ENCODE results near the gene GNL2. TPM values are rescaled to one million over a fixed set of nuclear protein-coding genes. Genes with fewer than 3 reads are reported as not detected.

GNL2 gene
- total and polyA plus RNA-seq, 10 of the 15 experiments (the other 5 are each of a cell fraction or from before 2014, with no cell fraction given): 64.2 to 167 (median 88.2) TPM

DNA sequence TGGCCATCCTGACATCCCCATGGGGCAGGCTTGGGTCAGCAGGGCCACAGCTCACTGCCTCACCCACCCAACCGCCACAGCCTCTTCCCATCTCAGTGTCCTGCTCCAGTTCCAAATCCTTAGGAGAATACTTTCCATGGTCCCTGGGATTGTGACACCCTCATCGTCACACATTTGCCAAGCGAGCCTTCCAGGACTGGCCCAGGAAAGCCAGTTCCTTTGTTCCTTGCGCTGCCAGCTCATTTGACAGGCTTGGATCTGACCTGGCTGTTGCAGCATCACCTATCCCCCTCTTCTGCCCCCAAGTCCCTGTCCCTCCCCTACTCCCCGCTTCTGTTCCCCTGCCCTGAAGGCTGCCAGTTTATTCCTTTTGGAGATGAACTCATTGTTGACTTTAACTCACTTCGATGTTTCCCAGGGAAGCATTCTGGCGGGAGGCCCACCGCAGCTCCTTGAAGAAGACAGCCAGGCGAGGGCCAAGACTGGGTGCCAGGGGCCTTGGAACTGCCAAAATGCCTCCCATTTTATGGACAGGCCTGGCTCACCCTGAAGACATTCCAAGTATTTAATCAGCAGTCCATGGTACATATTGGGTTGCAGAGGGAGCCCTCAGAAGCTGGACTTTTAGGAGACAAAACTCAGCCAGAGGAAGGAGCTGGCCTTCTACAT is 10.2 kb upstream of the GNL2 start:
- ChIA-PET RAD21 (ENCODE audit: unreplicated experiment) (interaction anchor here (7.9 kb wide), 1 partner anchor 77 kb away, joined by 105 read pairs; no protein-coding TSS in a partner anchor), CTCF (interaction anchor here (17.5 kb wide), 1 partner anchor 77 kb away, joined by 521 read pairs; the partner anchor contains the start of gene CDCA8), POLR2A (no interaction called here), SMC1A (ENCODE audit: uncharacterized antibody, unreplicated experiment) (interaction anchor here (1.0 to 14.3 kb wide), 2 partner anchors 28 to 74 kb away, joined by 3 to 245 read pairs; no protein-coding TSS in a partner anchor)
- no peak for ATAC-seq
- Histone ChIP-seq H3K4me2 (ENCODE audit: control insufficient read depth, insufficient read depth) (no peak overlapping the region), H3K36me3 (ENCODE audit: control insufficient read depth in 2 of 2, insufficient read depth in 2 of 2, low read length in 1 of 2) (no peaks in the 10 kb centered on the region), H3K79me2 (ENCODE audit: control insufficient read depth, insufficient read depth, low read length) (no peaks in the 10 kb centered on the region), H2AFZ (ENCODE audit: control insufficient read depth, low read depth, low read length) (no peak overlapping the region), H3K27me3 (replicated peaks in 1 of 2; ENCODE audit: control insufficient read depth in 2 of 2, insufficient read depth in 2 of 2, low read length in 1 of 2) (peaks cover 3 to 4% of the 10 kb centered on the region in 2 experiments; a peak in 2 of 4 replicates), H3K4me3 (no peak overlapping the region), H3K9me3 (replicated peaks; ENCODE audit: control insufficient read depth, insufficient read depth, low read length) (no peaks in the 10 kb centered on the region), H3K4me1 (ENCODE audit: control insufficient read depth, insufficient read depth, low read length) (no peaks in the 10 kb centered on the region), H4K20me1 (ENCODE audit: control insufficient read depth, insufficient read depth) (no peaks in the 10 kb centered on the region), H3K27ac (ENCODE audit: control insufficient read depth, insufficient read depth) (no peak overlapping the region), H3K9ac (ENCODE audit: control insufficient read depth, insufficient read depth, low read length) (no peak overlapping the region)
- intact Hi-C loops (cut with micrococcal nuclease; ENCODE audit: unreplicated experiment) (no loop called here), in situ Hi-C loops (cut with MboI) (loop anchor here (5.0 kb wide), 1 partner anchor 71 kb away; no protein-coding TSS in a partner anchor)
- BruUV-seq (replicated peaks): no TSS peak
- no peak for TF ChIP-seq EZH2 (IDR thresholded peaks at IDR 0.05; ENCODE audit: borderline replicate concordance, control insufficient read depth, low read depth, low read length)
- TF ChIP-seq HDGF (IDR thresholded peaks at IDR 0.05): no peak
- no peak for TF ChIP-seq SREBF2 (IDR thresholded peaks at IDR 0.05; ENCODE audit: low read length)
- TF ChIP-seq IKZF1 (conservative IDR thresholded peaks at IDR 0.05): no peak
- no peak for TF ChIP-seq YY1 (IDR thresholded peaks at IDR 0.05; ENCODE audit: low read depth, low read length)
- TF ChIP-seq, protein P1, sequence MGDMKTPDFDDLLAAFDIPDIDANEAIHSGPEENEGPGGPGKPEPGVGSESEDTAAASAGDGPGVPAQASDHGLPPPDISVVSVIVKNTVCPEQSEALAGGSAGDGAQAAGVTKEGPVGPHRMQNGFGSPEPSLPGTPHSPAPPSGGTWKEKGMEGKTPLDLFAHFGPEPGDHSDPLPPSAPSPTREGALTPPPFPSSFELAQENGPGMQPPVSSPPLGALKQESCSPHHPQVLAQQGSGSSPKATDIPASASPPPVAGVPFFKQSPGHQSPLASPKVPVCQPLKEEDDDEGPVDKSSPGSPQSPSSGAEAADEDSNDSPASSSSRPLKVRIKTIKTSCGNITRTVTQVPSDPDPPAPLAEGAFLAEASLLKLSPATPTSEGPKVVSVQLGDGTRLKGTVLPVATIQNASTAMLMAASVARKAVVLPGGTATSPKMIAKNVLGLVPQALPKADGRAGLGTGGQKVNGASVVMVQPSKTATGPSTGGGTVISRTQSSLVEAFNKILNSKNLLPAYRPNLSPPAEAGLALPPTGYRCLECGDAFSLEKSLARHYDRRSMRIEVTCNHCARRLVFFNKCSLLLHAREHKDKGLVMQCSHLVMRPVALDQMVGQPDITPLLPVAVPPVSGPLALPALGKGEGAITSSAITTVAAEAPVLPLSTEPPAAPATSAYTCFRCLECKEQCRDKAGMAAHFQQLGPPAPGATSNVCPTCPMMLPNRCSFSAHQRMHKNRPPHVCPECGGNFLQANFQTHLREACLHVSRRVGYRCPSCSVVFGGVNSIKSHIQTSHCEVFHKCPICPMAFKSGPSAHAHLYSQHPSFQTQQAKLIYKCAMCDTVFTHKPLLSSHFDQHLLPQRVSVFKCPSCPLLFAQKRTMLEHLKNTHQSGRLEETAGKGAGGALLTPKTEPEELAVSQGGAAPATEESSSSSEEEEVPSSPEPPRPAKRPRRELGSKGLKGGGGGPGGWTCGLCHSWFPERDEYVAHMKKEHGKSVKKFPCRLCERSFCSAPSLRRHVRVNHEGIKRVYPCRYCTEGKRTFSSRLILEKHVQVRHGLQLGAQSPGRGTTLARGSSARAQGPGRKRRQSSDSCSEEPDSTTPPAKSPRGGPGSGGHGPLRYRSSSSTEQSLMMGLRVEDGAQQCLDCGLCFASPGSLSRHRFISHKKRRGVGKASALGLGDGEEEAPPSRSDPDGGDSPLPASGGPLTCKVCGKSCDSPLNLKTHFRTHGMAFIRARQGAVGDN (IDR thresholded peaks at IDR 0.05): no peak
- TF ChIP-seq ZNF384 (IDR thresholded peaks at IDR 0.05; ENCODE audit: borderline replicate concordance, low read depth, low read length): no peak
- no peak for TF ChIP-seq RBBP5 (conservative IDR thresholded peaks at IDR 0.05)
- no peak for DNase-seq (ENCODE audit: low read depth, low spot score)
- no peak for FAIRE-seq
- WGBS (ENCODE audit: insufficient coverage, insufficient replicate concordance, low lambda C conversion rate, missing lambda C conversion rate): 65% methylated on average over 9 of the region's 9 CpGs
